GM20431 (cell line): ENCODE results near the gene INSRR.

ENCODE experiments used
- in situ Hi-C: fragments of 300-500 bp; cut with MseI, MboI; formaldehyde crosslinking; loops from one replicate; pipeline ENCODE4 v1.15.0; 2020; ENCODE audit warnings: low sequenced_read_pairs; ENCODE audit not compliant: unreplicated experiment

The INSRR gene

GRCh38 chr1:156809711-156810366, 49.1 kb downstream of the INSRR start:
- in situ Hi-C loops: no loop called here

GRCh38 chr1:156809281-156809680, 49.6 kb downstream of the INSRR start:
- in situ Hi-C loops: no loop called here

- in situ Hi-C loops: no loop called here
Observed at GRCh38 chr1:156808186-156809030, 50.5 kb downstream of the INSRR start.

- in situ Hi-C loops: no loop called here
Observed at GRCh38 chr1:156807627-156808026, 51.3 kb downstream of the INSRR start.

- in situ Hi-C loops: no loop called here
Observed at GRCh38 chr1:156806512-156807440, 52.1 kb downstream of the INSRR start.

GRCh38 chr1:156805766-156806511, 53.0 kb downstream of the INSRR start:
- in situ Hi-C loops: no loop called here

GRCh38 chr1:156804572-156805243, 54.2 kb downstream of the INSRR start:
- in situ Hi-C loops: no loop called here

GRCh38 chr1:156804026-156804425, 54.9 kb downstream of the INSRR start:
- in situ Hi-C loops: no loop called here

GRCh38 chr1:156803086-156803851, 55.6 kb downstream of the INSRR start:
- in situ Hi-C loops: no loop called here

GRCh38 chr1:156802421-156802935, 56.4 kb downstream of the INSRR start:
- in situ Hi-C loops: no loop called here

- in situ Hi-C loops: no loop called here
Observed at GRCh38 chr1:156801409-156802121, 57.4 kb downstream of the INSRR start.

- in situ Hi-C loops: no loop called here
Observed at GRCh38 chr1:156797212-156797871, 61.6 kb downstream of the INSRR start.

GRCh38 chr1:156796340-156797097, 62.4 kb downstream of the INSRR start:
- in situ Hi-C loops: no loop called here

- in situ Hi-C loops: no loop called here
Observed at GRCh38 chr1:156795787-156796186, 63.1 kb downstream of the INSRR start.

GRCh38 chr1:156795374-156795733, 63.6 kb downstream of the INSRR start:
- in situ Hi-C loops: no loop called here

- in situ Hi-C loops: no loop called here
Observed at GRCh38 chr1:156794506-156795373, 64.2 kb downstream of the INSRR start.
